HG03196 (cell line): Measurements from ENCODE around the gene HTR7.
"Not testable (repeated sequence)": the region's sequence is repeated elsewhere in the genome, so short reads cannot be mapped to it uniquely, and the experiment has no call there.

Experiments
- ATAC-seq: cut with Tn5 transposase; IDR thresholded peaks from one replicate; pipeline ENCODE4 v1.9.1; 2021; ENCODE audit not compliant: unreplicated experiment

Gene HTR7

DNA sequence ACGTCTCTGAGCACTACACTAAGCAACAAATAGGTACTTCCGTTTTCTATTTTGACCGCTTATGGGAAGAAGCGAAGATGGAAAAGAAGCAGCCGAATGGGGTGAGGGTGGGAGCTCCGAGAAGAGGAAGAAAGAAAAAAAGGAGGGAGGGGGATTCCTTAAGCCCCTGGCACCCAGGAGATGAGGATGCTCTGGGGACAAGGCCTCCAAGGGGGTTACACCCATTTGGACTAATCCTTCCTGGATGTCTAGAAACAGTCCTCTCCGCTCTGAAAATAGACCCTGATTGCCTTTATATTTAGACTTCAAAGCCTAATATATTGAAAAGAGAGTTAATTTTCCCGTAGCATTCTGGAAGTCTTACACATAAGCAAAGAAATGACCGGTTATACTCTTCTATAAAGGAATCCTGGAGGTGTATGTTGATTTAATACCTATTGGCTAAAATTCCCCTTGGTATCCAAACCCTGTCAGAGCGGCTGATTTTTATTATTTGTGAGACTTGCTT is 676 bp upstream of the HTR7 start:
- ATAC-seq = no peak

GRCh38 chr10:90856964-90857634 is 740 bp downstream of the HTR7 start:
- ATAC-seq = no peak

GRCh38 chr10:90856261-90856660 is 1.6 kb downstream of the HTR7 start:
- no peak for ATAC-seq

DNA sequence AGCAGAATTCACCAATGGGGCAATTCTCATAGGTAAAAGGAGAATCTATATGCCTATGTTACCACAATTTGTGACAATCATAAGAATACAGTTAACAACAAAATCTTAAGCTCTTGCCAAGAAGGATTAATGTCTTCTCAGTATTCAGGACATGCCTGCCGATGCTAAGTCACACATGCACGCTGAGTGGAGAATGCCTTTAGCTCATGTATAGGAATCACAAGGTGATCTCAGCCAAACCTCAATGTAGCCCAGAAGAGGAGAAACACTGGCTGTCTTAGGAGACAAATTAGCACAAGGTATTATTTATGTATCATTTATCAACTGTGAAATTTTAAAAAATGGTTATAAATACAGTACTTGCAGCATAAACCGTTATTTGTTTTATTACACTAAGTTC is 2.7 kb downstream of the HTR7 start:
- ATAC-seq = no peak

DNA sequence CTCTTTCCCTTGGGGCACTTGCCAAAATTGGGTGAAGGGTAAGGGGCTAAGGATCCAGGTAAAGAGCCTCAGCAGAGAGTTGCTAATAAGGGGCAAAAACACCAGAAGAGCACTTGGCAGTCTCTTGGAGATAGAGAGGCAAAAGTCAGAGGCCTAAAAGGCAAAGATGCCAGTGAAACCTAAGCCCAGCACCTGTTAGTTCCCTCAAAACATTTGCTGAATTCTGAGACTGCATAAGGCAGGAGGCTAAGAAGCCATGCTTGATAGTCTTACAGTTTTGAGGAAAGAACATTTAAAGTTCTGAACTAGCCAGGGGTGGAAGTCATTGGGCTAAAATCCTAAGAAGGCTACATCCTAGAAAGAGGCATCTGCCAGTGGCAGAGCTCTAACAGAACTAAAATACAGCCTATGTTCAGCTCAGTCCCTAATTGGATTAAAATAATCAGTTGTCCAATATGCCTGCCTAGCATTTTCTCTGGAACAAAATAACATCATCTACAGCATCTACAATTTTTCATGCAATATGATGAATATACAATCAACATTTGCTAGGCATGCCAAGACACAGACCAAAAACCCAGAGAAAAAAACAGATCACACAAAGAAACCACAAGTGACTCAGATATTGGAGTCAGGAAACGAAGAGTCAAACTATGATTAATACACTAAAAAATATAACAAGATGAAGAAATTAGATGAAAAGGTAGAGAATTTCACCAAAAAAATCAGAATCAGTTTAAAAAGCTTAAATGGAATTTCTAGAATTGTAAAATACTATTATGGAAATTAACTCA is 7.7 kb downstream of the HTR7 start:
- no peak for ATAC-seq

- no peak for ATAC-seq
These were observed 10.4 kb downstream of the HTR7 start for GRCh38 chr10:90847436-90847835.

DNA sequence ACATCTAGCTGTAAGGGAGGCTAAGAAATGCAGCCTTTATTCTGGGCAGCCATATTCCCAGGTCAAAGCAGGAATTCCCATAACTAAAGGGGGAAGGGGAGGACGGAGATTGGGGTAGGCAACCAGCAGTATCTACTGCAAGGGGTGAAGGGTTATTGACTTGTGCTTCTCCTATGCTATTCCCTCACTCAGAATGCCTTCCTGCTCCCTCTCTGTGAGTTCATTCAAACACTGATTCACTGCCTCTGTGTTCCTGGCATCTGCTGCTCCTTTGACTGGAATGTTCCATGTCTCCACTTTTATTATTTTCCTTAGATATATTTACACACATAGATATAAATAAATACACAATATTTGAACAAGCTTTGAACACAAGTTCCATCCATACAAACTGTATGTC is 11.1 kb downstream of the HTR7 start:
- ATAC-seq = no peak

DNA sequence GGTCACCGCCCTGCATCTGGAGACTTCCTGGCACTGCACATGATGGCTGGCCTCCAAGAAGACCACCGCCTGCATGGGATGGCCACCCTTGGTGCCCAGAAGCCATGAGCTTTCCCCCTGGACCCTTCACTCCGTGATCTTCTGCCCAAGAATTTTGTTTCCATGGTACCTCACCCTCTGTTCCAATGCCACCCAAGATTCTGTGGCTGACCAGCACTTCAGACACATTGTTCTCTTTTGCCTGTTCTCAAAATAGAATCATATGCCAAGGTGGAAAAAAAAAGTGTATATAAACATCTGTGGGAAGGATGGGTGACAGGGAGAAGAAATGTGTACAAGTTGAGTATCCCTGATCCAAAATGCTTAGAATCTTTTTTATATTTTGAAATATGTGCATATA is 12.1 kb downstream of the HTR7 start:
- ATAC-seq = no peak

- no peak for ATAC-seq
These were observed 15.1 kb downstream of the HTR7 start for GRCh38 chr10:90842725-90843124.

DNA sequence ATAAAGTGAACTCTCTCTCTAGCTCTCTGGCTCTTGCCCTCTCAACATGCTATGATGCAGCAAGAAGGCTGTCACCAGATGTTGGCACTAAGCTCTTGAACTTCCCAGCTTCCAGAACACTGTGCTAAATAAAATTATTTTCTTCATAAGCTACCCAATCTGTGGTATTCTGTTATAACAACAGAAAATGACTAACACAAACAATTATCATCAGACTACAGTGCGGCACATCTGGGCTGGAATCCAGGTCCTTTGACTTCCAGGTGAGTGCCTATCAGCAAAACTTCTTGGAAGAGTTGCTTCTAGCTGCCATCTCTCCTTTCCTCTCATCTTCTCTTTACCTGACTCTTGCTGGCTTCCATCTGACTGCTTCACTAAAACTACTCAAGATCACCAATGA is 20.4 kb downstream of the HTR7 start:
- no peak for ATAC-seq

DNA sequence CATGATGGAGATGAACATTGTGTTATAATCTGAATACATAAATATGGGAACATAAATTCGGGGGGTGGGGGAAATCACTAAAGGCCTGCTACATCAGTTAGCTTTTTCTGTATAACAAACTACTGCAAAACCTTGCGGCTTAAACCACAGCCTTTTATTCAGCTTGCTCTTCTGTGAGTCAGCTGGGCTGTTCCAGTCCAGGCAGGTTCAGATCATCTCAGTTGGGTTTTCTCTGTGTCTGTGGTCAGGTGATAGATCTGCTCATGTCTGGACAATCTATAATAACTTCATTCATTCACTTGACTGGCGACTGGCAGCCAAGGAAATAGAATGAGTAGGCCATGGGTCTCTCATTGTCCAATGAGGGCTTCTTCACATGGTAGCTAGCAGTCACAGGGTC is 23.5 kb downstream of the HTR7 start:
- ATAC-seq = no peak

- ATAC-seq = no peak
These were observed 25.7 kb downstream of the HTR7 start for GRCh38 chr10:90832111-90832510.

GRCh38 chr10:90822508-90822907 is 35.3 kb downstream of the HTR7 start:
- ATAC-seq = no peak

GRCh38 chr10:90821864-90822263 is 36.0 kb downstream of the HTR7 start:
- not testable (repeated sequence) for ATAC-seq

DNA sequence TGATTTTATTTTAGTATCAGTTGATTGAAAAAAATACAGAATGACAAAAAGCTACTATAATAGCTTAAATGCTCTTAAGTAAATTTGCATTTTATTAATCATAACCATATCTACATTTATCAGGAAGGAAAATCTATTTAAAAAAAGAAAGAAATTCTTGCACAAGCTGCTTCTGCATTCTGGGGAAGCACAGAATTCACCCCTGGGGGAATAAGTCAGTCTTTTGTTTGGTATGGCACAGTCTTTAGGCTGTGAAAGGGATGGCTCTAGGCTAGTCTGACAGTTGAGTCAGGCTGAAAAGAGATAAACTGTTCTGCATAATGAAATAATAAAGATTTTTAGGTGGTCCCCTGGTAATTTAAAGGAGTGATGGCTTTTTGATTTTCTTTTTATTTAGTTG is 37.9 kb downstream of the HTR7 start:
- ATAC-seq = no peak

DNA sequence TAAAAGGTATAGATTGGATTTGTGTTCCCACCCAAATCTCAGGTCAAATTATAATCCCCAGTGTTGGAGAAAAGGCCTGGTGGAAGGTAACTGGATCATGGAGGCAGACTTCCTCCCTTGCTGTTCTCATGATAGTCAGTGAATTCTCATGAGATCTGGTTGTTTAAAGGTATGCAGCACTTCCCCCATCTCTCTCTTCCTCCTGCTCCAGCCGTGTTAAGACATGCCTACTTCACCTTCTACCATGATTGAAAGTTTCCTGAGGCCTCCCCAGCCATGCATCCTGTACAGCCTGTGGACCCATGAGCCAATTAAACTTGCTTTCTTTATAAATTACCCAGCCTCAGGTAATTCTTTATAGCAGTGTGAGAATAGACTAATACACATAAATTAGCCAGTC is 39.1 kb downstream of the HTR7 start:
- no peak for ATAC-seq

DNA sequence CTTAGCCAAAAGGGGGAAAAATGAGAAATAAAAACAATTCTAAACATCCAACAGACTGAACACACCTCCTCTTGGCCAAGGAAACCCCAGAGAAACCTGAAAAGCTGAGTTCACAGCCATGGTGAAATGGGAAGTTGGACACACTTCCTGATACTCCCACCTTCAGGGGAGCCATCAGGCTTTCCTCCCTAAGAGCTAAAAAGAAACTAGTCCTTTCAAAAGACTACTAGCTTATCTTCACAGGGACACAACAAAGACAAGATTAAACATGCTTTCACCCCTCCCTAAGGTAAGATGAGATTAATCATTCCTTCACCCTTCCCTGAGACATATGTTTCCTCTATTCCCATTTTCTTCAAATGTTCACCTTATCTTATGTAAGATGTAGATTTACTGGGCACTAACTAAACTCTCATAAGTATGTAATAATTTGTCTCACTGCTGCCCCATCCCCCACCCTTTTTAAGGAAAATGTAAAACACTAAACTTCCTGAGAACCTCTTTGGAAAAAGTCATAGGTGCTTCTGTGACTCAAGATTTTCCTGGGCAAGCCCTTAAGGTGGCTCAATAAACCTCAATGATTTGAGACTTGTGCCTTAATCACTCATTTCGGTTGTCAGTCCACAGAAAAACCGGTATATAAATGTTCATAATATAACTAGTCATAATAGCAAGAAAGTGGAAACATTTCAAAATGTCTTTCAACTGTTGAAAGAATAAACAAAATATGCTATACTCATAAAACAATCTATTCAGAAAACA is 40.5 kb downstream of the HTR7 start:
- no peak for ATAC-seq

DNA sequence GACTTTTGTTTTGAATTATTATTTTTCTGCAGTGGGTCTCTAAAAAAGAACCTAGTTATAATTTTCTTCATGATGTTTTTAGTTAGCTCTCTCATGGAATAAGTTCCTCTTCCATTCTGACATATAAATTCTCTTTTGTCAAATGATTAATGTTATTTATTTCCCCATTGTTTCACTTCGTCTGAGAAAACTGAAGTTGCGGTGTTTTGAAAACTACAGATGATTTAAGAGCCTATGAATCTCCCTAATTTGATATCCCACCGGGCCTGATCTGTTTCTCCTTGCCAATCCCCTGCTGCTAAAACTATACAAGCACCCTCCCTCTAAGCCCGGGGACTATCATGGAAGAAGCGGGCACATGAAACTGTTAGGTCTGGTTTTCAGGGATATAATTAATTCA is 41.4 kb downstream of the HTR7 start:
- ATAC-seq = no peak

DNA sequence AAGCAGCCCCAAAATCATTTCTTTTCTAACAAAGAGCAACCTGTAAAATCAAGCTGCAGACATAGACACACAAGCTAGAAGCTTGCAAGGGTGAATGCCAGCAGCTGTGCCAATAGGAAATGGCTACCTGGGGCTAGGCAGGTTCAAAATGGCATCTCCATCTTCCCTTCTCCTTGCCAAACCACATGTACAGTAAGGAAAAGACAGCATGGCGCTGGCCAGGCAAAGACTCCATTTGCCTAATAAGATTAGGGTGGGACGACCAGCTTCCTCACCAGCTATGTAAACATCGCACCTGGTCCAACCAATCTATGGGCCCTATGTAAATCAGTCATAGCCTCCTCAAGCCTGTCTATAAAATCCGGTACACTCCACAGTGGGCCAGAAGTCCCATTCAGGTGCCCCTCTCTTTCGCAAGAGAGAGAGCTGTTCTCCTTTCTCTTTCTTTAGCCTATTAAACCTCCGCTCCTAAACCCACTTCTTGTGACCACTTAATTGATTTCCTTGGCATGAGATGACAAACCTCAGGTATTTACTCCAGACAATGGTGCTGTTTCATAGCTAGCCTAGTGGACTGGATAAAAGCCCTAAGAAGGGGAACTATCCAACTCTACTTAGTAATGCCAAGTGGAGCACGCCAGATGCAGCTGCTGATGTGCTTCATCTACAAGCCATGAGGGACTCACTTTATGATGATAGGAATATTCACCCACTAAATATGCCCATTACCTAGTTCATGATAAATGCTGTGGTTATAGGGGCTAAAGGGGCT is 44.1 kb downstream of the HTR7 start:
- no peak for ATAC-seq

GRCh38 chr10:90807106-90807505 is 50.7 kb downstream of the HTR7 start:
- ATAC-seq = not testable (repeated sequence)

- no peak for ATAC-seq
These were observed 51.2 kb downstream of the HTR7 start for GRCh38 chr10:90806677-90807076.
